Measurements from ENCODE around the gene C22orf39.

GRCh38 chr22:19400881-19401280, 46.6 kb downstream of the C22orf39 start:
- no peak for TF ChIP-seq GATA2 (IDR thresholded peaks at IDR 0.05; ENCODE audit: low read depth, low read length)
- TF ChIP-seq GATA3 (IDR thresholded peaks at IDR 0.05; ENCODE audit: low read depth, low read length): no peak
